ENCODE data around the gene MIGA1. TPM values are rescaled to one million over a fixed set of nuclear protein-coding genes. Genes with fewer than 3 reads are reported as not detected.

Gene MIGA1
- total RNA-seq, 1 experiment from 2014 or later, result 13.2 TPM

GRCh38 chr1:77762072-77762476, 17.4 kb upstream of the MIGA1 start:
- no peak overlapping the region for H3K4me3 Mint-ChIP-seq (ENCODE audit: unreplicated experiment)
- ChIA-PET CTCF (no interaction called here), POLR2A (interaction anchor here (1.9 to 2.0 kb wide), 2 partner anchors 10 to 18 kb away, joined by 5 to 13 read pairs; partner anchors contain the start of gene MIGA1)
- BruUV-seq (replicated peaks), result no TSS peak
- H3K27ac Mint-ChIP-seq (ENCODE audit: low read depth, unreplicated experiment), result peak overlapping the region; percentile 8
- H3K27me3 Mint-ChIP-seq (ENCODE audit: insufficient read depth, unreplicated experiment), result no peaks in the 10 kb centered on the region
- no peak for TF ChIP-seq CTCF (IDR thresholded peaks at IDR 0.05; ENCODE audit: unreplicated experiment)
- DNase-seq (ENCODE audit: unreplicated experiment), result peak; percentile 87
- peaks cover 15% of the 10 kb centered on the region for H3K4me1 Mint-ChIP-seq (ENCODE audit: insufficient read depth, unreplicated experiment)
- H3K36me3 Mint-ChIP-seq (ENCODE audit: insufficient read depth, unreplicated experiment), result no peaks in the 10 kb centered on the region
- no peaks in the 10 kb centered on the region for H3K9me3 Mint-ChIP-seq (ENCODE audit: unreplicated experiment)
- intact Hi-C loops (cut with micrococcal nuclease), result no loop called here

- Mint-ChIP-seq H3K9me3 (ENCODE audit: unreplicated experiment) (no peaks in the 10 kb centered on the region), H3K27ac (ENCODE audit: low read depth, unreplicated experiment) (no peak overlapping the region), H3K4me3 (ENCODE audit: unreplicated experiment) (no peak overlapping the region), H3K4me1 (ENCODE audit: insufficient read depth, unreplicated experiment) (no peaks in the 10 kb centered on the region), H3K27me3 (ENCODE audit: insufficient read depth, unreplicated experiment) (no peaks in the 10 kb centered on the region), H3K36me3 (ENCODE audit: insufficient read depth, unreplicated experiment) (no peaks in the 10 kb centered on the region)
- intact Hi-C loops (cut with micrococcal nuclease), result no loop called here
- DNase-seq (ENCODE audit: unreplicated experiment), result no peak
- CTCF ChIA-PET, result interaction anchor here (0.6 kb wide), 1 partner anchor 1078 kb away, joined by 3 read pairs; no protein-coding TSS in a partner anchor
- BruUV-seq (replicated peaks), result no TSS peak
- POLR2A ChIA-PET, result interaction anchor here (0.6 to 1.7 kb wide), 8 partner anchors 9 to 890 kb away, joined by 3 to 9 read pairs (median 3); partner anchors contain the start of gene USP33
- no peak for TF ChIP-seq CTCF (IDR thresholded peaks at IDR 0.05; ENCODE audit: unreplicated experiment)
These were observed 11.4 kb upstream of the MIGA1 start for GRCh38 chr1:77768006-77768405.

GRCh38 chr1:77776007-77776700, 3.3 kb upstream of the MIGA1 start:
- POLR2A ChIA-PET, result interaction anchor here (0.7 to 2.2 kb wide), 6 partner anchors 9 to 224 kb away, joined by 3 to 8 read pairs (median 4); no protein-coding TSS in a partner anchor
- H3K27ac Mint-ChIP-seq (ENCODE audit: low read depth, unreplicated experiment), result no peak overlapping the region

More at GRCh38 chr1:77776007-77776700, 3.3 kb upstream of the MIGA1 start:
- BruUV-seq (replicated peaks), result no TSS peak
- DNase-seq (ENCODE audit: unreplicated experiment), result no peak
- no peak for TF ChIP-seq CTCF (IDR thresholded peaks at IDR 0.05; ENCODE audit: unreplicated experiment)
- intact Hi-C loops (cut with micrococcal nuclease), result no loop called here
- CTCF ChIA-PET, result interaction anchor here (0.6 to 1.0 kb wide), 2 partner anchors 202 to 696 kb away, joined by 3 to 4 read pairs; no protein-coding TSS in a partner anchor
- no peaks in the 10 kb centered on the region for H3K4me1 Mint-ChIP-seq (ENCODE audit: insufficient read depth, unreplicated experiment)
- no peaks in the 10 kb centered on the region for H3K27me3 Mint-ChIP-seq (ENCODE audit: insufficient read depth, unreplicated experiment)
- H3K36me3 Mint-ChIP-seq (ENCODE audit: insufficient read depth, unreplicated experiment), result no peaks in the 10 kb centered on the region
- H3K4me3 Mint-ChIP-seq (ENCODE audit: unreplicated experiment), result no peak overlapping the region
- no peaks in the 10 kb centered on the region for H3K9me3 Mint-ChIP-seq (ENCODE audit: unreplicated experiment)

All from MCF 10A (cell line).